Brain pericyte (primary cell): ENCODE results near the gene DCANP1.

Experiments
- DNase-seq: peaks from one replicate; pipeline ENCODE4 v3.0.0-alpha.2; 2012; ENCODE audit warnings: low read depth, low spot score

The DCANP1 gene

DNA sequence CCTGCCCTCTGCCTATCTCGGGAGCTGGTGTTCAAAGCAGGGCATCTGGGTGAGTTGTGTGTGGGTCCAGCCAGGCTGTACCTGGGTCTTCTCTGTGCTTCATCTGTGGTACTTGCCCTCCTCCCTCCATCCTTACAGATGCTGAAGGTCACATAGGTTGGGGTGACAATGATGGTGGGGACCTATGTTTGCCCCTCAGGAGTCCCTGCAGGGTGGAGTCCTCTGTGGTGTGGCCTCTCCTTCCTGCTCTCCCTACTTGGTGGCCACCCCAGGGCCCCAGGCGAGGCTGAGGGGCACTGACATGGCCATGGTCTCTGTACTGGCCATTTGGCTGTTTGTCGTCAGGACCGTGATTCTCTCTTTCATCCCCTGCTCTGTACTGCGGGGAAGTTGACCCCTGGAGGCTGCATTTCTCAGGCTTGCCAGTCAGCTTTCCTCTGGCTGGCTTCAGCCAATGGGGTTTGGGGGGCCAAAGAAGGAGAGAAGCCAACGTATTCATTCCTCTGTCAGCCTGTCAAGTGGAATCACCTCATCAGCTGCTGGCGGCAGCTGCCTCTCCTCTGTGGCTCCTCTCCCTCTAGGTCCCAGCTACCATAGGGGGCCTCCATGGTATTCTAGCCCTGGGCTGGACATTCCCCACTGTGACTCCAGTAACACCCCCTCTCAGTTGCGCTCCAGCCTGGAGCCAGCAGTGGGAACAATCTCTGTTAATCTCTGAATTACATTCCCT lies 4.6 kb downstream of the DCANP1 start:
- DNase-seq, result no peak

DNA sequence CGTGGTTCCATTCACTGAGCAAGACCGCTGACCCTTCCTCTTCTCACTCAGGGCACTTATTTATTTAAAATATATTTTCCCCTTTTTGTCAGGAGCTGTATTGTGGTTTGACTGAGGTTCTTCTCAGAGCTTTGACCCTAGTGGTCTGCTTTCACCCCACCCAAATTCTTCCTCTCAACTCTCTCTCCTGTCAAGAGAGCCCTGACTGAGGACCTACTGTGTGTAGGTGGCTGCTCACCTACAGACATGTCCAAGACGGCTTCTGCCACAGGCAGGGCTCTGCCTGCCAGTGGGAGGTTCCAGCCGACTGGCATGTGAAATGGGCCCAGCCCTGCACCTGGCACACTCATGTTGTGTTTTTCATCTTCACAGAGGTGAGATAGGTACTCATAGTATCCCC lies 5.2 kb downstream of the DCANP1 start:
- no peak for DNase-seq

DNA sequence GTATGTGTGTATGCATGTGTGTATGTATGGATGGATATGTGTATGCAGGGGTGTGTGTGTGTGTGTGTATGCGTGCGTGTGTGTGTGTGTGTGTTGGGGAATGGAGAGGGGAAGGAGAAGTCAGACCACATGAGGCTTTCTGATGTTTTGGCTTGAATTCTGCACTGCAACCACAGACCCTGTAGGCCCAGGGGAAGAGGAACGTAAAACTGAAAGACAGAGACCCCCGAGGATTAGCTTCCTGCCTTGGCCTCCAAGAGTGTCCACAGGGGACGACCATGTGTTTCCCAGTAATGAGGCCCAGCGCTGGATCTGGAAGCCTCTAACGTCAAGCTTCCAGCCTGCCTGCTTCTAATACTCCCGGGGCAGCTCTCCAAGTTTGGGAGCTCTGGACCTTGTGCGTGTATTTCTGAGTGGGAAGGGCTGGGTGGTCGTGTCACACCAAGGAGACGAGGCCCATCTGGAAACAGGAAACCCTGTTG lies 5.8 kb downstream of the DCANP1 start:
- no peak for DNase-seq

DNA sequence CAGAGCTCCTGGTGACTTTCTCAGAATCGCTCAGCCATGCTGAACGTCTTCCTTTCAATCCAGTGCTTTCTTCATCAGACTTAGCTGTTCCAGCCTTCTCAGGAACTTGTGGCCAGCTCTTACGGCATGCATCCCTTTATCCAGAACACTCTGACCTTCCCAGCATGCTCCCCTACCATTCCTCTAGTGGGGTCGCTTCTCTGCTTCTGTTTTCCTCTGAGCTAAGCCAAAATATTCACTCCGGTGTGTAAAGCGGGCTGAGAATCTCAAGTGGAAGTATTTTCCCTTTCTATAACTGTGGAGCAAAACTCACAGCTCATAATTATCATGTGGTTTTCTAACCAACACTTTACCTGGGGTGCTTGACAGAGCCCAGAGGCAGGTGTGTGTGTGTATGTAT lies 6.2 kb downstream of the DCANP1 start:
- no peak for DNase-seq

DNA sequence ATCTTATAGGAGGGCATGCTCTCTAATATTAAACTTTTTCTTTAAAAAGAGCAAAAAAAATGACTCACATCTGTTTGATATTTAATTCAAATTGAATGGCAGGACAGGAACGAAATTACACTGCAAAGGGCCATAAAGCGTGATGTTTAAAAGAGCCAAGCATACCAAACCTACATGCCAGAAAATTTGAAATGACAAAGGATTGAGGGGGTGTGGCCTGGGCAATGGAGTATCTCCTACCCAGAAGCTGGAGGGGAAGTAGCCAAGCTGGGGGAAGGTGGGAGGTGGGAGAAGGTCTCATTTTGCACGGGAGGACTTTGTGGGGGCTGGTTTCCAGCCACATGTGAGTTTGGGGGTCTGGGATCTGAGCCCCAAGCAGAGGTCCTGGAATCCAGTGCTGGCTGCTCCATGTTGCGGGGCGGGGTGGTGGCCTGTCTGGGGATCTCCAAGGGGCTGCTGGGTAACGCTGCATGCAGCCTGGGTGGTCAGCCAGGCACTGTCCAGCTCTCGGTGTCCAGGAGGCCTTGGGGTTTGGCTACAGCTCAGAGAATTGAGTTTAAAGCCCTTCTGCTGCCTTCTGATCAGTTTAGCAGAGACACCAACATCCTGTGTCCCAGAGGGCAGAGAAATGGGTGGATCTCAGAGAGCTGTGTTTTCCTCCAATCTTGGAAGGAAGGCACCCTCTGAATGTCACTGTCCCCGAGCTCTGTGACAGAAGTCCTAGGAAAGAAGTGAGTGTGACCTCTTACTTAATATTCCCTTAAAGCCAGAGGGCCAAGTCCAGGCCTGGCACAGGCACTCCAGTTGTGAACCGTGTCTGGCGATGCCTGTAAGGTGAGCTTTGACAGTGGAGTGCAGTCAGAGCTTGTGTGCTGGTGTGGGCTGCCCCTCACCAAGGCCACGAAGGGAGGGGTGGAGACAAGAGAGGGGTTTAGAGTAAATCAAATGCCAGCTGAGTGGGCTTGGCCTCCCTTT lies 7.6 kb downstream of the DCANP1 start:
- no peak for DNase-seq

DNA sequence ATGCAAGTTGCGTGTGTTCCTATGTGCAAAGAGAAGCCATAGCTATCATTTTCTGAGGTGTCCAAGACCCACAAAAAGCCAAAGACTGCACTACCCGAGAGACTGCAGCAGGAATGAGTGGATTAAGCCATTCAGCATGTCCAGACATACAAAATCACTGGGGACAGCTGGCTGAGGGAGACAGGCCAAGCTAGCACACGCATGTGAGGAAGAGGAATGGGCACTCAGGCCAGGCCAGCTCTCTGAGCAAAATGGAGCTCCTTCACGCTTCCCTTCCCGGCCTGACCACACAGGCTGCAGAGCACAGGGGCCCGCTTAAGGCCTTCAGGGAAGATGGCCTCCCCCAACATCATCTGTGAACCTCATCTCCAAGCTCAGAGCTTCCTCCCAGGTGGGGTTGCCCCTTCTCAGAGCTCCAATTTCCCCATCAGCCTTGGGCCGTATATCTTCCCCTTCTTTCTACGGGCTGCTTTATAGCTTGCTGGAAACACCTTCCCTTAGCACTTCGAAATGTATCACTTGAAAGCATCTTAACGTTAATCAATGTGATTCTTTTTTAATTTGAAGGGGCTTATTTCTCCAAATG lies 8.4 kb downstream of the DCANP1 start:
- DNase-seq, result no peak

DNA sequence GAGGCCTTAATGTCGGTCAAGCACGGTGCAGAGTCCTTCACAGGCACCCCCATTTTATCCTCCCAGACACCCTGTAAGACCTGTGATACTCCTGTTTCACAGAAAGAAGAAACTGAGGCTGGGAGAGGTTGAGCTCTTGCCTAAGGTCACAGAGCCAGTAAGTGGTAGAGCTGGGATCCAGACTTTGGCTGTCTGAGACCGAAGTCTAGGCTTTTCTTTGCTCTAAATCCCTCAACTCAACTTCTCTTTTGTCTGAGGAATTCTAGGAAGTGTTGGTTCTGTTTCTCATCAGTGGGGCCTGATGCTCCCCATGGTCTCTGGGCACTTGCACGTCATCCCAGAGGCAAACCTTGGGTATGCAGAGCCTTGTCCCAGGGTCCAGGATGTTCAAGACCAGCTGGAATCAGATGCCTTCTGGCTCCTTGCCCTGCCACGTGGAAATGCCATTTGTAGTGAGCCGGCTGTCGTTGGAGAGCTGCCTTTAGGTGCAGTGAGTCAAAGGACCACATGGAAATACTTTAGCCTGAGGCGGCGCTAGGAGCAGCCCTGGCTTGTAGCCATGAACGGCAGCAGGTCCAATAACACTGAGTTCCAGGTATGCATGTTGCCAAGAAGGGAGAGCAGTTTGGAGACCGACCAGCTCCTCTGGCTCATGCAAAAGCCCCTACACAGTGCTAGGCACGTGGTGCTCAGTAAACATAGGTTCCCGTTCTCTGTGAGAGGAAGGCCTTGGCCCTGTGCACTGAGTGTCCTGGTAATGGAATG lies 9.2 kb downstream of the DCANP1 start:
- DNase-seq, result no peak

DNA sequence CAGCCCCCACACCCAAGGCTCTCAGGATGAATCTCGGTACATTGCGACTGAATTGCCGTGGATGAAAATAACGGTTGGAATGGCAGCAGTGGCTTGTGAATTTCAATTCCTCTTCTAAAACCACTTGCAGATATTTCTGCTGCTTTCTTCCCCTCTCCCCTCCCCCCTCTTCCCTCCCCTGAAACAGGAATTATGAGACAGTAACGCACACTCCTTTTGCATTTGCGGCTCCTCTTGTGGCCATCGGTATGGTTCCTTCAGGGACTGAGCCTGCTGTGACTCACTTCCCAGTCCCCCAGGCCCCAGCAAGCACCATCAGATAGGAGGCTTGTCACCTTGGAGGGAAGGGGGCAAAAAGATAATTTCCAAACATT lies 9.7 kb downstream of the DCANP1 start:
- no peak for DNase-seq

DNA sequence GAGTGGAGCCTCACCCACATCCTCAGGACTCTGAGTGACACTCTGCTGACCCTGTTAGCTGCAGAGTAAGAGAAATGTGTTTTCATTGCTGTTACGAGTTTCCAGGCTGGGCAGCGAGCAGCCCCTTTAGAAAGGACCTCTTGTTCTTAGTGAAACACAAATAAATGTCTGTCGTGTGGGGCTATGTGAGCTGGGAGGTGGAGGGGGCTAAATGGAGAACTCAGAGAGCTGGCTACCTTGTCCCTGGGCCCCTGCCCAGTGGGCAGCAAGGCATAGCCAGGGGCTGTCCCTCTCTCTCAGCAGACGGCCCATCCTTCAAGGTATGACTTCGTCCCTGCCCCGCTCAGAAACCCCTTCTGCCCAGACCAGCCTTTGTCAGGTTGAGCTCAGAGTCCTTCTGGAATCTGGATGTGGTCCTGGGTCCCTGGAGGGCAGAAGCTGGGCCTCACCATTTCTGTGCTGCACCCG lies 10.2 kb downstream of the DCANP1 start:
- DNase-seq, result no peak

DNA sequence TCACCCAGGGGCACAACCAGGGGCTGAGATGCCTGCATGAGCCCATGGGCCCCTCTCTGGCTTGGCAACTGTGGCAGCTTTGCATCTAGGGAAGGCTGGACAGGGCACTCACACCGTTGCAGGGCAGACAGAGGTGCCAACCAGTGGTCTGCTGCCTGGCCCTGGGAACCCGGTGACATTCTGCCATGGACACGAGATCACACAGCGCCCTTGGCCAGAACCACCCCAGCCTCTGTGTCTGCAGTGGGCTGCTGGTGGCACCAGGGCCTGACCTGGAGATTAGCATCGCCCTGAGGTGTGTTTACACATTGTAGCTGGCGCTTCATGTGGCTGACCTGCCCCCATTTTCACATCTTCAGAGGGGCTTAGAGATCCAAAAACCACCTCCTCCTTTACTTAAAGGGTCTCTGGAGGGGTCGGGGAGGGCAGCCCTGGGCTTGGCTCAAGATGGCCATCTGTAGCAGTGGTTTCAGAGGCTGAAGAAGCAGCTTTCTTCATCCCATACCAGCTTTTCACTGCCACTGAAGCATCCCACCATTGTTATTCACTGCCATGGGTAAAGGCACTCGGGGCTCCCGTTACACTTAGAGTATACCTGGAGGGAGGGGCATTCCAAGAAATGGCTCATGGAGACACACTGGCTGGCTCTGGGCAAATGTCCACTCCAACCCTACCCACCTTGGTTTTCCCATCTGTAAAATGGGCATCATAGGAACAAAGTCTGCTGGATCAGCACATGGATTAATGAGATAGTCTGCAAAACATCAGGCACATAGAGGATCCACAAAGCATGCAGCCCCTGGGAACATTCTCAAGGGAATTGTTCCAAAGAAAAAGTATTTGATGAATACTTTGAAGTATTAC lies 11.4 kb downstream of the DCANP1 start:
- DNase-seq, result no peak

DNA sequence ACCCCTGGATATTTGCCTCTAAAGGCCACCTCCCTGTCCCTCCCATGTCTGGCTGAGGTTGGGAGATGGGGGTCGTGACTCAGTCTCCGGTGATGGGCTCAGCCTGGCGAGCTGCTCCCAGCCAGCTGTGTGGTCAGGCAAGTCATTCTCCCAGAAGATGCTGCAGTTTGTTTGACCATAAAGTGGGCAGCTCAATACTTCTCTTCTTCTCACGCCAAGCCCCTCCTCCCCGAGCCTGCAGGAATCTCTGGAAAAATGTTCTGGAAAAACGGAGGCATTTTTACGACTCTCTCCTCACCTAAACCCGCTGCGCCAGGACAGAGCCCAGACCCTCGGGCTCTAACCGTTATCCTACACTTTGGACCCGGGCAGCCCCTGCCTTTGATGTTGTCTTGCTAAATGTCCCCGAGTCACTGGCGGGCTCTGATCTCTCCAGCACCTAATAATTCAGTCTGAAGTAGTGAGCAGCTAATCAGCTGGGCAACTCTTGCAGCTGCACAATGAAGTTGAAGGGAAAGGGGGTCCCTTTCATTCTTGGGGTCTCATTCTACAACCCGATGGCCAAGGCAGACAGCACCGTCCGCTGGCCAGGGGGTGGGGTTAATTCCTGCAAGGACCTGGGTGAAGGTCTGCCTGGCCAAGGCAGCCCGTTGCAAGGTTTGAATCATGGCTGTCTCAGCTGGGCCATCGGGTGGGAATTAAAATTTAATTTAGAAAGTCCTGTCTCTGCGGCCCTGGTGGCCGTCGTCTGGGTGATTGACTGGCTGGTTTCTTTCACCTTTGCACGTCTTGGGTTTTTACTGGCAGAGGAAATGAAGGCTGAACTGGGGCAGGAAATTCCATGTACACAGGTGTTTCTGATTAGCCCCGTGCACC lies 12.3 kb downstream of the DCANP1 start:
- no peak for DNase-seq

DNA sequence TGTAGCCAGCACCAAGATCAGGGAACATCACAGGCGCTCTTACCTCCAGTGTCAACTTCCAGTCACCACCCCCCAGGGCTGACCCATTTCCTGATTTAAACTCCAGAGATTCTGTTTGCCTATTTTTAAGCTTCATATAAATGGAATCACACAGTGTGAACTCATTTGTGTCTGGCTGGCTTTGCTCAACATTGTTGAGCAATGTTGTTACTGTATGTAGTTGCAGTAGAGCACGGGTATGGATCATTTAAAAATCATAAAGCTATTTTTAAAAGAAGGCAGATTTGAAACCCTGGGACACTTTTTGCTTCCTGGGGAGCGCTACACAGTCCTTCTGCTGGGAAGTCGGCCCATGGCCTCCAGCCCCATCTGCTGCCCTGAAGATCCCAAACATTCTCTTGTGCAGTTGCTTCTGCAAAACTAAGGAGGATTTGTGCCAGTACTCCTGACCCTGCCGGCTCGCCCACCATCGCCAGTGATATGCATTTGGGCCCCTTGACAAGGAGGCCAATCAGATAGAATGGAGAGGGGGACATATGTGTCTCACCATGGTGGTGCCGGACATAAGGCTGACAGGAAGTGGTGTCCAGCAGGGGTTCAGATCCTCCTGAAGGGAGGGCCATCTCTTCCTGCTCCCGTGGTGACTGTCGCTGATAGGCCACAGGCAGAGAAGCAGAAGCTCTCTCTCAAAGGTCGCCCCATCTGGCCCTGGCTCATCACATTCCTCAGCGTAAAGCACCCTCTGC lies 13.3 kb downstream of the DCANP1 start:
- no peak for DNase-seq

DNA sequence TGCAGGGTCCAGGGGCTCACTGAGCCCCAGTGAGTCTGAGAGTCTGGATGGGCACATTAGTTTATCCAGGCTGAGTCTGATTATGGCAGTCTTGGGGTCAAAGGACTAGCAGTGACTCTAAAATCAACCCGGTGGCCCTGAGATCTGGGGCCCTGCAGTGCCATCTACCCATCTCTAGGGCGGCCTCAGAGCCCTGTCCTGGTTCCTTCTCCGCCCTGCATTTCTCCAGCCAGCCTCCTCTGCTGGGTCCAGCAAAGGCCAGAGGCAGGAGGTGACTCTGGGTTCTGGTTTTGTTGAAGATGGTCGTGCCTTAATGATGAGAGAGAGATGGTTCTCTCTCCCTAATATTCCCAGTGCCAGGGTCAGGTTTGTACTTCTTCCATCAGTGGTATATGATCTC lies 15.0 kb downstream of the DCANP1 start:
- DNase-seq, result no peak

DNA sequence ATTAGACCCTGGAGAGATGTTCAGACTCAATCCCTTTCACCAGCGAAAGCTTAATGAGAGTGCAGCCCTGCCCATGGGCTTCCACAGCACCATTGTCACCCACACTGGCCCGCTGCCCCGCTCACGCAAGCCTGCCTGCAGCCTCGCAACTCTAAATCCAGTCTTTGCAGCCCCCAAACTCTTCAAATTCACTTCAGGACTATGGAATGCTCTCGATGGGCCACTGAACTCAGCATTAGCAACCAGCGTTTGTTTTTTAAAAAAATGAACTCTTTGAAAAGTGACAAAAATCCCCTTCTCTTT lies 17.1 kb downstream of the DCANP1 start:
- DNase-seq, result no peak

DNA sequence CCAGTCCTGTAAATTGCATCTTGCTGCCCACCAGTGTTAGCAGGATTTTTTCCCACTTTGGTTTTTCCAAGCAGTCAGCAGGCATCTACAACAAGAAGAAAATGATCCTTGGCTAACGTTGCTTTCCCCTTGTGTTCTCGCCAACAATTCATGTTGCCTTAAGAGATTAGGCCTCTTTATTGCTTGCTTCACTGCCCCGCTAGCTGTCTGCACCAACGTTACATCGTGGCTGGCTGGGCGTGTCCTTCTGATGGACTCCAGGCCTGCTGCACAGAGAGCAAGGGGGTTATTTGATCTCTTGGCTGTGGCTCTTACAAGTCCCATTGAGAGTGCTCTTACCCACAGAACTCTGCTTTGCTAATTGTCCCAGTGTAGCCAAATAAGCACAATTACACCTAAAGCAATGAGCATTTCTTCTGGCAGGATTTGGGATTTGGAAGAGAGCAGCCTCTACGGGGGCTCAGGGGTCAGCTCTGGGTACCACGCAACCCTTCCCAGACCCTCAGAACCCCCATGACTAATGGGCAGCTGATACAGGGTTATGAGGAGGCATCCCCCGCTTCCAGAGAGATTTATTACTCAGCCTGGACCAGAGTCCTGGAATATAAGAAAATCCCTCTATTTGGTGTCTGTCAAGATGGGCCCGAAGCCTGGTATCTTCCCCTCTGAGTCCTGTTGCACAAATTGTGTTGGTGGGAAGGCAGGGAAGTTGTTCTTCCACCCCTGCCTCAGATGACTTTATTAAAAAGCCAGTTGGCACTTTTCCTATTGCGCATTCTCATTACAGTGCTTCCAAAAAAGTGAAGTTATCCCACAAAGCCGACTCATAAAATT lies 17.6 kb downstream of the DCANP1 start:
- no peak for DNase-seq

DNA sequence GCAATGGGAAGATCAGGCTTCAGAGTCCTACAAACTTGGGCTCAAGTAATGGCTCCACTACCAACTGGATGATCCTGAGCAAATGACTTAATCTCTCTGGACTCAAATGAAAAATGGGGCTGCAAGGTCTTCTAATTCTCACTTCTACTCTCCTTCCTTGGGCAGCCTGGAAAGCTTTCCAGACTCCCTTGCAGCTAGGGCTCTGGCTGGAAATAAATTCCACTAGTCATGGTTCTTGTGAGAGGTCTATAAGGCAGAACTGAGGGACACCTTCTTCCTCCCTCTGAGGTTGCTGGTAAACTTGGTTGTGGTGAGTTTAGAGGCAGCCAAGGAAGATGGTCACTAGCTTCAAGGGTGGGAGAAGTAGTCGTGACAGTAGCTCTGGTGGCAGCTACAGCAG lies 18.6 kb downstream of the DCANP1 start:
- no peak for DNase-seq

DNA sequence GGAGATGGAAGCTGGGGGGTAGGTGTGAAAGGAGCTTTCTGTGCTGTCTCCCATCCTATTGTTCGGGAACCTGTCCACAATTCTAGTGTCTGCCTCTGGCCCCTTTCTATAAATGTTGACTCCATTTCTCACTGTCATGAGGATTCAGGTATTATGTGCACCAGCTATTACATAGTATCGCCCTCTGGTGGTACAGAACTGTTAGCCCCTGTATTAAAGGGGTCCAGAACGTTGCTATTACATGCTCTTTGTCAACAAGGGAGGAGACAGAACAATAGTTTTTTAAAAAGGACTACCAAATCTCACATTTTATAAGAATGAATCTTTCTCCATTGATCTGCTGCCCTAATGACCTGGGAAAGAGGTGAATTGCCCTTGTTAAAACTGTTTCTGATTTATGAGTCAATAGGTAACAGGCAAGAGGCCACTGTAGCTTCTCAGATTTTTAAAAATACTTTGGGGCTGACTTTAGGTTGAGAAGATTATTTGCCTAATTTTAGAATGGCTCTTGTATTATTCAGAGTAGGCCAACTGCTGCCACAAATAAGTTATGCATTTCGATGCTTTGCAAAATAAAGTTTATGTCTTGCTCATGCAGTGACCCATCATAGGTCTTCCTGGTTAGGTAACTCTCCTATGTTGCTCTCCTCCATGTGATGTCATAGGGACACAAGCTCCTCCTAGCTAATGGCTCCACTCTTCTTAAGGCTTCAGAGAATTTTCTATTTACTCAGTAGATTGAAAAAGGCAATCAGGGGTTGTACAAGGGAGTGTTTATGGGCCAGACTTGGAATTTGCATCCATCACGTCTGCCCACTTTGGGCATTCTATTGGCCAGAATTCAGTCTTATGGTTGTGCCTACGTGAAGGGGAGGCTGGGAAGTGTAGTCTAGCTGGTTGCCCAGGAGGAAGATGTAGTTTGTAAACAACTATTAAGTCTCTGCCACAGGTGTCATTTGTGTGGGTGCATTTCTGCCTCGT lies 20.8 kb downstream of the DCANP1 start:
- no peak for DNase-seq
